Stimulated activated CD8-positive, alpha-beta memory T cell treated with anti-CD3 and anti-CD28 coated beads, Interleukin-7, amount 100 ng/mL, for 1 hour (primary cell): ENCODE results near the gene TTLL8.

Source experiments
- DNase-seq, 2 donors: peaks; one replicate each; pipeline ENCODE4 v3.0.0-alpha.2; 2020; ENCODE audit warnings: low read depth in 2 of 2

Gene TTLL8

DNA sequence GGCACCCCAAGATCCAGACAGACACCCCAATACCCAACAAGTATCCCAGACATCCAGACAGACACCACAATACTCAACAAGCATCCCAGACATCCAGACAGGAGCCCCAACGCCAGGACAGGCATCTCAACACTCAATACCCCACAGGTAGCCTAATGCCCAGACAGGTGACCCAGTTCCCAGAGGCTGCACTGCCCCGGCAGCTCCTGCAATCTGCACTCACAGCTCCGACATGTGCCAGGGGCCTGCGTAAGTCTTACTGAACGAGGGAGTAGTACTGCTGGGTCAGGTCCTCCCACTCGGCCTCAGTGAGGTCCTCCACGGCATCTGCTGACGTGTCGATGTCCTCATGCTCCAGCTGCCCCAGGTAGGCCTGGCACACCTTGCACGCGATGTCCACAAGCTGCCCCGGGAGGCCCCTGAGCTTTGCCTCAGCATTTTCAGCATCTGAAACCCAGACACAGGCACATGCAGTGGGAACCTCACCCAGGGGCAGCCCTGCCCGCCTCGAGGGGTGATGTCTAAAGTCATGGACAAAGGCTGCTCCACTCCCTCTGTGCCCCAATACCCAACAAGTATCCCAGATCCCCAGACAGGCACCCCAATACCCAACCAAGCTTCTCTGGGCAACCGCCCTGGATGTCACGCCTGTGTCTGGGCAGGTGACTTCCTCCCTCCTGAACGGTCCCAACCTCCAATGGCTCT is 16.6 kb downstream of the TTLL8 start:
- no peak for DNase-seq

GRCh38 chr22:50040717-50041116 is 17.4 kb downstream of the TTLL8 start:
- DNase-seq = no peak

- DNase-seq = no peak
These were observed 18.2 kb downstream of the TTLL8 start for GRCh38 chr22:50039669-50040443.

DNA sequence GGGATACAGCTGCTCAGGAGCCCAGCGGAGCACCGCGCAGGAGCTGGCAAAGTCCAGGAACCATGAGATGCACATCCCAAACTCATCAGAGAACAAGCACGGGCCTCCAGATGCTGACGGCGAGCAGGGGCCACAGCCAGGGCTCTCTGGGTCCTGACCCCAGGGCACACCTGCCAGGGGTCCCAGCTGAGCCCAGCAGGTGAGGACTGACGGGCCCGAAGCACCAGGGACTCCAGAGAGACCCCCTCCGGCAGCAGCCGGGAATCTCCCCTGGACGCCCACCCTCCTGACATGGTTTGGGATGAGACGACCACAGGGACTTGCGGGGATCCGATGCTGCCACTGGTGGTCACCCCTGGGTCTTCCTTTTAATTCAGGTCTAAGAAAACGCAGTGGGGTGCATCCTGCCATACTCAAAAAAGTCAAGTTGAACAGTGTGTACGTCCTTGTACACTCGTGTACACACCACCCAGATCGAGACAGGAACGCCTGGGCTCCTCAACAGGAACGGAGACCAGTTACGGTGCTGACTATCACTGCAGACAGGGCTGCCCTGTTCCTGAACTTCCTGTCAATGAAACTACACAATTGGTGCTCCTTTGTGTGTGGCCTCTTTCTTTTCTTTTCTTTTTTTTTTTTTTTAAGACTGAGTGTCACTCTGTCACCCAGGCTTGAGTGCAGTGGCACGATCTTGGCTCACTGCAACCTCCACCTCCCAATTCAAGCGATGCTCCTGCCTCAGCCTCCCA is 21.9 kb downstream of the TTLL8 start:
- no peak for DNase-seq

GRCh38 chr22:50035131-50035881 is 22.8 kb downstream of the TTLL8 start:
- no peak for DNase-seq

DNA sequence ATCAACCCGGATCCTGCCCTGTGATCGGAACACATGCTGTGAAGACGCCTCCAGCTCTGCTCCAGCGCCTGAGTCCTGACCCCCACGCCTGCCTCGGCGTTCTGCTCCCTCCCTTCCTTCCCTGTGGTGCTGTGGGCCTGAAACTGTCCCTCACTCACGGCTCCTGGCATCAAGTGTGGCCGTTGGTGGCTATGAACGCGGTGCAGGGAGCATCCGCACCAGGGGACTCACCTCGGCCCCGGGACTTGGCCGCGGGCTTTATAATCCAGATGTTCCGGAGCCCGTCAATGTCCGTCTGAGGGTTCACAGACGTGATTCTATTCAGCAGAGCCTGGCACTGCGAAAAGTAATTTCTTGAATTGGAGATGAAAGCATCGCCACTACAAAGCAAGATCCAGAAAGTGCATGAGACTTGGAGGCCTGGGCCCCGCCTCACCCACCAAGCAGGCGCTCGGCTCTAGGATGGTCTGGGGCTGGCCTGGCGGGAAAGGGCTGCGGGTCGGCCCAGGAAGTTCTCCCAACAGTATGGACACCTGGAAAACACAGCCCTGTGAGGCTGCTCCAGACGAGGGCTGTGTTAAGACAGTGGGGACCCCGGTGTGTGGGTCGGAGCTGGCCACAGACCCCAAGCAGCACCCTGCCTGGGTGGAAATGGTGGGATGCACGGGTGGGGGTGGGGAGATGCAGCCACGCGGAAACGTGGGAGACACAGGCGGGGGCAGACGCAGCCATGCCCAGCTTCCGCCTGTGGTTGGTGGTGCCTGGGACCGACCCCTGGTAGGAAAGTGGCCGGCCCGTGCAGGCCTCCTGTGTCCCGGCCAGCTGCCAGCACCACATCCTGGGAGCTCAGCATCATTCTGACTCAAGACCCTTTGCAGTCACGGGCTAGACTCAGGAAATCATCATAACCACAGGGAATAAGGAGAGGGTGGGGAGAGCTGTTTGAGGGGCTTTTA is 23.7 kb downstream of the TTLL8 start:
- no peak for DNase-seq

DNA sequence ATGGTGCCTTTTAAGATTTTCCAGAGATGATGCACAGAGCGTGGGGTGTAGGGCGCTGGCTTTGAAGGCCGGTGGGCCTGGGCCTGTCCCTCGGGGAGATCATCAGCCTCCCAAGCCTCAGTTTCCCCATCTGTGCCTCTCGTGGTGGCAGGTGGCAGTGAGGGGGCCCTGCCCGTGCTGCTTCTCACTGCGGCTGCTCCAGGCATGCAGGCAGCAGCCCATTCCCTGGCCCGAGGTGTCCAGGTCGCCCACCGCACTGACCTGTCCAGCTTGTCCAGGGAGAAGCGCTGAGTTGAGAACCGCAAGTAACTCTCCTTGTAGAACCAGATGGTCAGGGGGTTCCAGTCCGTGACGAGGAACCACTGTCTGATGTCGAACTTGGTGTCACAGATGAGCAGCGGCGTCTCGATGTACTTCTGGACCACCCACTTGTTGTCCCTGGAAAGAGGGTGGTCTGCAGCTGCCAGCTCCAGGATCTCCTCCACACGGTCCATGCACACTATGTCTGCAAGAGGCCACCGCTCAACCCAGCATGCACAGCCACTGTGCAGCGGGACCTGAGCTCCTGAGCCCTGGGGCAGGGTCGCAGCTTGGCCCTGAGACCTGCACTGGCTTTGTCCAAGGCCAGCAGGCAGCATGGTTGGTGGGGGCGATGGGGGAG is 25.0 kb downstream of the TTLL8 start:
- no peak for DNase-seq

DNA sequence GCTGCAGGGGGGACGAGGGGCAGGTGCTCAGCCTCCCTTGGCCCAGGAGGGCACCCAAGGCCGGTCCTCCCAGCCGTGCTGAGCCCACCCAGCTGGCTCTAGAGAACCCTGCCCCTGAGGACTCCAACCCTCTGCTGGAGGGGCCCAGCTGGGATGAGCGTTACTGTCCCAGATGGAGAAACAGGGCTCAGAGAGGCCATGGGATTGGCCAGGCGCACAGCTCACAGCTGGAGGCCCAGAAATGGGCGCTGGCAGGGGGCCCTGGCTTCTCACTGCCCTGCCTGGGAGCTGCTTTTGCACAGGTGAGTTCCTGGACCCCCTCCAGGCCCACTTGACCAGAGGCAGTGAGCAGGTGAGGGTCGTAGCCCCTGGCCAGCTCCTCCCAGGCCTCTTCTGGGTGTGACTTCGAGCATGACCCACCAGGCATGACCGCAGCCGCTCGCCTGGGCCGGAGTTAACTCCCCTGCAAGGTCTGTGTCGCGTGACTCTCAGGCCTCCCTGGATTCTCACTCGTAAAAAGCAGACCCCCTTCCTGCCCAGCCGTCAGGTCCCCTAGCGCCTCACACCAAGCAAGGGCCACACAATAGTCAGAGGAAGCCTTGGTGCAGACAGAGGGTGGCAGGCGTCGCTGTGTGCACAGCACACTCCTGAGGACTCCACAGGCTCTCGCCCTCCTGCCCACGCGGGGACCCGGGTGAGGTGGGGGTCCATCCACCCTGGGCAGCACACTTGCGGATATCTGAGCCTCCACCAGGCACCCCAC is 25.8 kb downstream of the TTLL8 start:
- no peak for DNase-seq

- no peak for DNase-seq
These were observed 26.7 kb downstream of the TTLL8 start for GRCh38 chr22:50031189-50032091.

DNA sequence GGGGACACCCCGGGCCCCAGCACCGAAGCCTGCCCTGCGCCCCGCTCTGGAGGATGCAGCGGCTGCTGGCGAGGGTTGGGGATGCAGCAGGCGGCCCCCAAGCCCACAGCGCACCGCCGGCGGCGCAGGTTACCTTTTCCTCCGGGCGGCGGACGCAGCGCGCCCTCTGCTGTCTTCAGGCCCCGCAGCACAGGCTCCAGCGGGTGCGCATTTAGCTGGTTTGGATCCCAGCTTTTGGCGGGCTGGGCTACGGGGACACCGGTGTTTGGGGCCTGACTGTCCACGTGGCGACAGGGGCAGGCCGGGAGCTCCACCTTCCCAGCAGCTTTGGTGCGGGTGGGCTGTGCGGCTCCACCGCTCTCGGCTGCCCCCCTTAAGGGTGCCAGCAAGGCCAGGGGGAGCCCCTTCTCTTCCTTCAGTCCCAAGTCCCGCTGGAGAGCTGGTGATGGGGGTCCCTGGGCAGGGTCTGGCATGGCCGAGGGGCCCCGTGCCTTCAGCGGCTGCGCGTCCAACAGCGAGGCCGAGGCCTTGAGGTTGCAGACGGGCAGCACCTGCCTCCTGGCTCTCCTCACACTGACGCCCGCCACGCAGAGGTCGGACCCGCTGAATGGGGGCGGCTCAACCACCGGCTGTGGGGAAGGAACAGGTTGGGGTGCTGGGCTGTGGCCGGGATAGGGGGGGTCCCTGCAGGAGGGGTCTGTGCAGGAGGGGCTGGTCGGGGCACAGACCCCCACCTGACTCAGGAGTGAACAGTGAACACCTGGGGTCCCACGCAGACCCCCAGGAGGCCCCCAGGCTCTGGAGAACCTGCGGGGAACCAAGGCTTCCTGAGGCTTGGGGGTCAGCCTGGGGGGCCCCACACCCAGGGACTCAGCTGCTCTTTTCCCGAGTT is 27.6 kb downstream of the TTLL8 start:
- DNase-seq = peak; percentile 60 to 67

- no peak for DNase-seq
These were observed 30.2 kb downstream of the TTLL8 start for GRCh38 chr22:50027639-50028537.

- no peak for DNase-seq
These were observed 32.1 kb downstream of the TTLL8 start for GRCh38 chr22:50025993-50026392.

DNA sequence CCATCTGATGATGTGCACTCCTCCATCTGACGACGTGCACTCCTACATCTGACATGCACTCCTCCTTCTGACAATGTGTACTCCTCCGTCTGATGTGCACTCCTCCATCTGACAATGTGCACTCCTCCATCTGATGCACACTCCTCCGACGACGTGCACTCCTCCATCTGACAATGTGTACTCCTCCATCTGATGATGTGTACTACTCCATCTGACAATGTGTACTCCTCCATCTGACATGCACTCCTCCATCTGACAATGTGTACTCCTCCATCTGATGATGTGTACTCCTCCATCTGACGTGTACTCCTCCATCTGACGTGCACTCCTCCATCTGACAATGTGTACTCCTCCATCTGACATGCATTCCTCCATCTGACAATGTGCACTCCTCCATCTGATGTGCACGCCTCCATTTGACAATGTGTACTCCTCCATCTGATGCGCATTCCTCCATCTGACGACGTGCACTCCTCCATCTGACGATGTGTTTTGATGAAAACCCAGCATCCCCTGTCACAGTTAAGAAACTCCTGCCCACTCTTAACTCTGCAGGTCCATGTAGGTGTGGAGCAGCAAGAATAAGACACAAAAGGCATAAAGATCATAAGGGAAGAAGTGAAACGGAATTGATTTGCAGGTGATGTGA is 35.8 kb downstream of the TTLL8 start:
- DNase-seq = no peak

GRCh38 chr22:50020606-50021005 is 37.5 kb downstream of the TTLL8 start:
- no peak for DNase-seq

DNA sequence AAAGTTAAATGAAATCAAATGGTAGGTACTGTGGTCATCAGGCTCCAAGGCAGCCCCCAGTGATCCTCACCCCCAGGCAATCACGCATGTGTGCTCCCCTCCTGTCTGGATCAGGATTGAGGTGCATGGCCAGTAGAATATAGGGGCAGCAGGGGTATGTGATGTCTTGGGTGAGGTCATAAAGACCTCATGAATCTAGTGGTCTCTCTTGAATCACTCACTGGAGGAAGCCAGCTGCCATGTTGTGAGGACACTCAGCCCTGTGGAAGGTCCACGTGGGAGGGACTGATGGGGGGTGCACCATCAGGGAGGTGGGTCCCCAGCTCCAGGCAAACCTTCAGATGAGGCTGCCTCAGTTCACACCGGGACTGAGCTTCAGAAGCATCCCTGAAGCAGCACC is 38.8 kb downstream of the TTLL8 start:
- DNase-seq = no peak
